Lower lobe of right lung (tissue), 2 donors: Measurements from ENCODE around the gene AP1G1. TPM values are rescaled to one million over a fixed set of nuclear protein-coding genes. Genes with fewer than 3 reads are reported as not detected.
"Not testable (repeated sequence)": the region's sequence is repeated elsewhere in the genome, so short reads cannot be mapped to it uniquely, and the experiment has no call there.

Experiments
- ATAC-seq, 2 donors: fragments of 200-7000 bp; cut with Tn5 transposase; one replicate each; pipeline ENCODE4 v1.9.1; 2020 to 2022; ENCODE audit warnings: mild to moderate bottlenecking in 2 of 2, moderate library complexity in 2 of 2
- DNase-seq: peaks from one replicate; pipeline ENCODE4 v3.0.0-alpha.2; 2020
- H3K27ac ChIP-seq: fragments of 200-600 bp; one replicate; pipeline ENCODE4 v1.8.0; 2022
- H3K27me3 ChIP-seq: fragments of 200-600 bp; one replicate; pipeline ENCODE4 v1.8.0; 2022; ENCODE audit warnings: low read depth
- H3K36me3 ChIP-seq: fragments of 200-600 bp; one replicate; pipeline ENCODE4 v1.8.0; 2022; ENCODE audit warnings: mild to moderate bottlenecking
- H3K4me1 ChIP-seq: fragments of 200-600 bp; one replicate; pipeline ENCODE4 v1.8.0; 2022
- H3K4me3 ChIP-seq: fragments of 200-600 bp; one replicate; pipeline ENCODE4 v1.8.0; 2022; ENCODE audit warnings: mild to moderate bottlenecking
- H3K9me3 ChIP-seq: fragments of 200-600 bp; one replicate; pipeline ENCODE4 v1.8.0; 2022
- intact Hi-C: fragments of 100-400 bp; cut with DNase I; formaldehyde crosslinking; loops from one replicate; pipeline ENCODE4 v1.11.0; 2022
- total RNA-seq: library from RNA; stranded (reverse); fragmentation: NEBNext Ultra II Directional; extraction: Animal tissue kit (Norgen Biotek cat#: 25700); gene quantifications from one replicate; pipeline ENCODE4 v1.2.1, GENCODE V29; 2021
- TF ChIP-seq, protein P1 (sequence below): fragments of 200-600 bp; IDR thresholded peaks from one replicate; pipeline ENCODE4 v1.8.0; 2022; ENCODE audit warnings: antibody characterized with exemption, mild to moderate bottlenecking
- donor health status: DM: no; HTN: yes; CAD: no; lungs with severe emphysema.

The AP1G1 gene
- total RNA-seq, 1 donor from 2014 or later: 78.9 TPM

DNA sequence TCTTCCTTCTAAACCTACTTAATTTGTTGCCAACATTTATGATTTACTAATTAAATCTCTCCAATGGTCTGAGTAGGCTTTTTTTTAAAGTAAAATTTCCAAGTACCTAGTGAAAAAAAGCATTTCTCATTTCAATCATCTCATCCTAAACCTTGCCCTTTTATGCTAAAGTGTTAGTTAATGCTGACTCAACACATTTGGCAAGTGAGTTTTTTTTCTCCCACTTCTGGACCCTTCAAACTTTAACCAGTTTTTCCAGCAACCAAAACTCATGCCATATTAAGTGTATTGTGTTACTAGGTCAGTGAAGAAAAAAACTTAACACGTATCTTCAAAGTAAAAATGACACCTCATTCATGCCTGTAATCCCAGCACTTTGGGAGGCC lies 5.3 kb downstream of the AP1G1 start:
- Histone ChIP-seq H3K4me1 (peaks cover 46% of the 10 kb centered on the region), H3K36me3 (peaks cover 52% of the 10 kb centered on the region), H3K27me3 (no peaks in the 10 kb centered on the region), H3K27ac (no peak overlapping the region), H3K4me3 (no peak overlapping the region), H3K9me3 (no peaks in the 10 kb centered on the region)
- DNase-seq (no peak), ATAC-seq (no peak)
- TF ChIP-seq, protein P1, sequence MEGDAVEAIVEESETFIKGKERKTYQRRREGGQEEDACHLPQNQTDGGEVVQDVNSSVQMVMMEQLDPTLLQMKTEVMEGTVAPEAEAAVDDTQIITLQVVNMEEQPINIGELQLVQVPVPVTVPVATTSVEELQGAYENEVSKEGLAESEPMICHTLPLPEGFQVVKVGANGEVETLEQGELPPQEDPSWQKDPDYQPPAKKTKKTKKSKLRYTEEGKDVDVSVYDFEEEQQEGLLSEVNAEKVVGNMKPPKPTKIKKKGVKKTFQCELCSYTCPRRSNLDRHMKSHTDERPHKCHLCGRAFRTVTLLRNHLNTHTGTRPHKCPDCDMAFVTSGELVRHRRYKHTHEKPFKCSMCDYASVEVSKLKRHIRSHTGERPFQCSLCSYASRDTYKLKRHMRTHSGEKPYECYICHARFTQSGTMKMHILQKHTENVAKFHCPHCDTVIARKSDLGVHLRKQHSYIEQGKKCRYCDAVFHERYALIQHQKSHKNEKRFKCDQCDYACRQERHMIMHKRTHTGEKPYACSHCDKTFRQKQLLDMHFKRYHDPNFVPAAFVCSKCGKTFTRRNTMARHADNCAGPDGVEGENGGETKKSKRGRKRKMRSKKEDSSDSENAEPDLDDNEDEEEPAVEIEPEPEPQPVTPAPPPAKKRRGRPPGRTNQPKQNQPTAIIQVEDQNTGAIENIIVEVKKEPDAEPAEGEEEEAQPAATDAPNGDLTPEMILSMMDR: no peak
- intact Hi-C loops: no loop called here

DNA sequence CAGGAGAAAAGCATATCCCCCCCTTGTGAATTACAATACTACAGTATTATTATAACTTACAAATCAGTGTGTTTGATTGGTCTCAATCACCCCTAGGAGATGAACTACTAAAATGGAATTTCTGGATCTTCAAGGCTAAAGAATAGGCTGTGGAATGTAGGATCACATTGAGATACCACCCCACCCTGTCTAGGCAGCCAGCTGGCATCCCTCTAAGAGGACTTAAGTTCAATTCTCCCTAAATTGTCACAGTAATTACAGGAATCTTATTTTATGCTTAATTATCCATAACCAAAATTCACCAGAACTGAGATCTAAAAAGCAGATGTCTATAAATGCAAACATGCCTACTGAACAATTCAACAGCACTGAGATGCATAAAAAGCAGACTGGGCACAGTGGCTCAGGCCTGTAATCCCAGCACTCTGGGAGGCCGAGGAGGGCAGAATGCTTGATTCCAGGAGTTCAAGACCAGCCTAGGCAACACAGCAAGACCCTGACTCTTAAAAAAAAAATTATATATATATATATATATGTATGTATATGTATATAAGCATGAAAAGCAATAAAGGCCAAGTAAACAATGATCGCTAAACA lies 12.0 kb downstream of the AP1G1 start:
- Histone ChIP-seq H3K36me3 (peaks cover 50% of the 10 kb centered on the region), H3K4me3 (no peak overlapping the region), H3K4me1 (peaks cover 22% of the 10 kb centered on the region), H3K27ac (no peak overlapping the region), H3K9me3 (no peaks in the 10 kb centered on the region), H3K27me3 (no peaks in the 10 kb centered on the region)
- TF ChIP-seq, protein P1: no peak
- intact Hi-C loops: no loop called here
- ATAC-seq: no peak
- DNase-seq: no peak

DNA sequence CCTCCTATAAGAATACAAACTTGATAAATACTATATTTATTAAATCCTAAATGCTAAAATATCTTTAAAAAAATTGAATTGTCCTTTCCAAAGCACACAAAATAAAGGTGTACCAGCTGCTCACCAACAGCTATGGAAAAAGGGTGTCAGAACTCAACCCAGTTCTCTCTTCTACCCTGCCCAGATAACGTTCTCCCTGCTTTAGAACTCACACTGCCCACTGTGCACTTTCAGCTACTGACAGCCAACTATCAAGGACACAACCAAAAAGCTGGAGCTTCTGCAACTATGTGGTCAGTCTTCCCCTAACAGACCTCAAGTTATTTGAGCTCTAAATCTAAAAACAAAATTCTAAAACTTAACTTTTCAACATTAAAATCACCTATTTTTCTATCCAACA lies 13.7 kb downstream of the AP1G1 start:
- no peaks in the 10 kb centered on the region for H3K9me3 ChIP-seq
- TF ChIP-seq, protein P1: no peak
- ATAC-seq (no peak), DNase-seq (no peak)
- no peak overlapping the region for H3K4me3 ChIP-seq
- peaks cover 28% of the 10 kb centered on the region for H3K4me1 ChIP-seq
- peaks cover 37% of the 10 kb centered on the region for H3K36me3 ChIP-seq
- no peaks in the 10 kb centered on the region for H3K27me3 ChIP-seq
- no peak overlapping the region for H3K27ac ChIP-seq
- intact Hi-C loops: no loop called here

DNA sequence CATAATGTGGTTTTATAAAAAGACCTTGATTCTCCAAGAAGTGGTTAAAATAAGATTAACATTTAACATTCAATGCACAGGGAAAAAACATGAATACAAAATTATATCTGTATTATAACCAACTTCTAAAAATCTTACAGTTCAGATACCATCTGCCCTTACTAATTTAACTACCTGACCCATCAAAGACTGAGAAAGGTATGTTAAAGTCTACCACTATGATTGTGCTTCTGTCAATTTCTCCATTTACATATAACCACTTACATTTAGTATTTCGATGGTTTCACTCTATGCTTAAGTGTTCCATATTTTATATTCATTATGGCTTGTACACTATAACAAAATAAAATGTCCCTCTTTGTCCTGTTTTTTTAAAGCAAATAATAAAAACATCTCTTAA lies 14.6 kb downstream of the AP1G1 start:
- H3K4me3 ChIP-seq: no peak overlapping the region
- TF ChIP-seq, protein P1: no peak
- ATAC-seq (no peak), DNase-seq (no peak)
- H3K4me1 ChIP-seq: peaks cover 28% of the 10 kb centered on the region
- no peaks in the 10 kb centered on the region for H3K9me3 ChIP-seq
- no peak overlapping the region for H3K27ac ChIP-seq
- H3K27me3 ChIP-seq: no peaks in the 10 kb centered on the region
- intact Hi-C loops: no loop called here
- peaks cover 37% of the 10 kb centered on the region for H3K36me3 ChIP-seq

DNA sequence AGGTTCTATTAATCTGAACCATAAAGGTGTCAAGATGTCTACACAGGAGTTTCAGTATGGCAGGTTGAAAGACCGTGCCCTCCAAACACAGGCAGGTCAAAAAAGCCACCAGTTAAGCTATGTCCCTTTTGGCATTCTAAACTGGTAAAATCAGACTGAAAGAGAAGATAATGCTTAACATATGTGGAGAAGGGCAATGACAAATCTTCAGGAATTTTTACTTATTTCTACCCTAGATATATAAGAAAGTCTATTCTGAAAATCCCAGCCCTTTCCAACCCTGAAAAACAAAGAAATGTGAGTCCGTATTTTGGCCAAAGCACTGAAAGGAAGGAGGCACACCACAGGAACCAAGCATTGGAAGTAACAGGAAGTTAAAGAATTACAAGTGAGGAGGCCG lies 16.5 kb downstream of the AP1G1 start:
- no peak for ATAC-seq
- Histone ChIP-seq H3K27me3 (no peaks in the 10 kb centered on the region), H3K27ac (no peak overlapping the region), H3K36me3 (peaks cover 39% of the 10 kb centered on the region), H3K4me1 (peaks cover 28% of the 10 kb centered on the region), H3K9me3 (no peaks in the 10 kb centered on the region), H3K4me3 (no peak overlapping the region)
- TF ChIP-seq, protein P1: no peak
- intact Hi-C loops: no loop called here
- DNase-seq: no peak

DNA sequence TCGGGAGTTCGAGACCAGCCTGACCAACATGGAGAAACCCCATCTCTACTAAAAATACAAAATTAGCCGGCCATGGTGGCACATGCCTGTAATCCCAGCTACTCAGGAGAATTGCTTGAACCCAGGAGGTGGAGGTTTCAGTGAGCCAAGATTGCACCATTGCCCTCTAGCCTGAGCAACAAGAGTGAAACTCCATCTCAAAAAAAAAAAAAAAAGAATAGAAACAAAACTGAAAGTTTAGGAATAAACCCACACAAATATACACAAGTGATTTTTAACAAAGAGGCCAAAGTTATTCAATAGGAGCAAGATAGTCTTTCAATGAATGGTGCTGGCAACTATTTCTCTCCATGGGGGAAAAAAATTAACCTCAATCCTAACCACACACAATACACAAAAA lies 18.3 kb downstream of the AP1G1 start:
- H3K4me1 ChIP-seq: peaks cover 17% of the 10 kb centered on the region
- not testable (repeated sequence) for ATAC-seq

More for the DNA sequence above, 18.3 kb downstream of the AP1G1 start:
- H3K36me3 ChIP-seq: peaks cover 47% of the 10 kb centered on the region
- H3K4me3 ChIP-seq, H3K9me3 ChIP-seq, intact Hi-C loops, H3K27ac ChIP-seq, DNase-seq, H3K27me3 ChIP-seq: not testable (repeated sequence)
